IgD-negative memory B cell (primary cell): ENCODE results near the gene DUS2. TPM values are rescaled to one million over a fixed set of nuclear protein-coding genes. Genes with fewer than 3 reads are reported as not detected.
A peak's percentile ranks its signal among the peaks of the same experiment; 100 is the strongest.
"Not testable (repeated sequence)": the region's sequence is repeated elsewhere in the genome, so short reads cannot be mapped to it uniquely, and the experiment has no call there.

Source experiments
- H3K27ac Mint-ChIP-seq, 3 donors: one replicate each; pipeline ENCODE4 v1.8.0; 2020 to 2022; ENCODE audit warnings: mild to moderate bottlenecking in 3 of 3, mixed read lengths in 3 of 3, moderate library complexity in 1 of 3
- H3K27me3 Mint-ChIP-seq: one replicate; pipeline ENCODE4 v1.8.0; 2021; ENCODE audit warnings: mixed read lengths
- H3K36me3 Mint-ChIP-seq: one replicate; pipeline ENCODE4 v1.8.0; 2020; ENCODE audit warnings: mild to moderate bottlenecking, mixed read lengths
- H3K4me1 Mint-ChIP-seq, 3 donors: one replicate each; pipeline ENCODE4 v1.8.0; 2020 to 2022; ENCODE audit warnings: mixed read lengths in 3 of 3, mild to moderate bottlenecking in 1 of 3
- H3K4me3 Mint-ChIP-seq, 4 donors: one replicate each; pipeline ENCODE4 v1.8.0; 2020 to 2022; ENCODE audit warnings: mild to moderate bottlenecking in 4 of 4, mixed read lengths in 4 of 4, moderate library complexity in 3 of 4
- H3K9me3 Mint-ChIP-seq, 3 donors: one replicate each; pipeline ENCODE4 v1.8.0; 2020 to 2021; ENCODE audit warnings: mixed read lengths in 3 of 3, mild to moderate bottlenecking in 1 of 3
- polyA plus RNA-seq: library from polyadenylated mRNA; unstranded; fragments of 300-500 nt; fragmentation: Illumina TruSeq; gene quantifications from one replicate; pipeline ENCODE4 v1.2.3, GENCODE V29; 2021

DUS2 gene
- polyA plus RNA-seq, 1 donor from 2014 or later = 68.3 TPM

DNA sequence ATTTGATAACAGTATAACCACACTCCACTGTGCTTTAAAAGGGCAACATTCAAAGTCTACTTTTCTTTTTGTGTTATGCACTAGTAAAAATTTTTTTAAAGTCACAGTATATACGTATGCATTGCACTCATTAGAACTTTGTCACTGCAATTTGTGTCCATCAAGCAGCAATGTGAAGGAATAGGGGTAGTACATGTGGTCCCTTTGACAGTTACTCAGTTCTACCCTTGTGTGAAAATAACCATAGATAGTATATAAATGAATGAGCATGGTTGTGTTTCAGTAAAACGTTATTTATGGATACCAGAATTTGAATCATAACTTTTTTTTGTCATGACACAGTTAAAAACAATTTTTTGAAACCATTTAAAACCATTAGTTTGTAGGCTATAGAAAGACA lies 92.8 kb downstream of the DUS2 start:
- H3K27me3 Mint-ChIP-seq = no peaks in the 10 kb centered on the region
- H3K4me3 Mint-ChIP-seq = no peak overlapping the region
- H3K4me1 Mint-ChIP-seq = peaks cover 41 to 58% (median 52%) of the 10 kb centered on the region in 3 donors
- peaks cover 0 to 7% (median under 1%) of the 10 kb centered on the region in 3 donors for H3K9me3 Mint-ChIP-seq
- H3K27ac Mint-ChIP-seq = no peak overlapping the region
- H3K36me3 Mint-ChIP-seq = peaks cover 8% of the 10 kb centered on the region

DNA sequence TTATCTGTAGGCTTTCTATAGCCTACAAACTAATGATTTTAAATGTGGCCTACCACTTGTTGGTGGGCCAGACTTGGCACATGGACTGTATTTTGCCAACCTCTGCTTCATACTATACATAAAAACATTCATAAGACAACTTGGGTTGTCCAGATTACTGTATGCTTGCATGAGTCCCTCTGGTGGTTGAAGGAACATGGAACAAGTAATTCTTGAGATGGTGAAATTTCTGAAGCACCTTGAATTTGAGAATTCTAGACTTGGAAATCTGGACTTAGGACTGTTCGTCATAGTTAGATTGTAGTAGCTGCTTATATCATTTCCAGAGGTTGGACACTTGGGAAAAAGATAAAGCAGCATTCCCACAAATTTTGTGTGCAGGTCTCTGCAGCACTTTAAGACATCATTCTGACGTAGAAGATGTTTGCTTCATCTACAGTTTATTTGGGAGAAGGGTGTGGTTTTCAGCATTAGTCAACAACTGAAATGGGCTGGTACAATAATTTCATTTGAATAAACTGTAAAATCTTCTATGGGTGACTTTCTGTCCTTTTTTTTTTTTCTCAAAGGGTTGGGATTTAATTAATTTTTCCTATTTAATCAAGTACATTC lies 93.3 kb downstream of the DUS2 start:
- Mint-ChIP-seq H3K27ac (peak overlapping the region in 1 of 3 donors; percentile 40), H3K36me3 (peaks cover 4% of the 10 kb centered on the region), H3K4me1 (peaks cover 40 to 55% (median 52%) of the 10 kb centered on the region in 3 donors), H3K9me3 (peaks cover 0 to 3% (median 0%) of the 10 kb centered on the region in 3 donors), H3K4me3 (no peak overlapping the region), H3K27me3 (no peaks in the 10 kb centered on the region)

DNA sequence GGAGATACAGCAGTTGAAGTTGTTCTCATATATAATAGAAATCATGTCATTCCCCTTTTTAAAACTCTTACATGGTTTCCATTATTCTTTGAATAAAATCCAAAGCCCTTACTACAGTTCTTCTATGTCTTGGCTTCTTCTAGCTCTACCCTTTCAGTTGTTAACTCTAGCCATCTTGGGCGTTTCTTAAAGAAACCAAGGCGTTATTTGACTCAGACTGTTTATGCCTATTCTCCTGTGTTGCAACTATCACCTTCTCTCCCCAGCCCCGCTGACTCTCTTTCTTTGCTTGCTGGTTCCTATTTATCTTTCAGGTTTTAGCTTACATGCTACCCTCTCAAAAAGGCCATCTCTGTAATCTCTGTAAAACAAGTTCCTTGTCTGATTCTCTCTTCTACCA lies 94.8 kb downstream of the DUS2 start:
- Mint-ChIP-seq H3K9me3 (no peaks in the 10 kb centered on the region), H3K4me3 (no peak overlapping the region), H3K4me1 (peaks cover 48 to 60% (median 56%) of the 10 kb centered on the region in 3 donors), H3K36me3 (peaks cover 7% of the 10 kb centered on the region), H3K27me3 (no peaks in the 10 kb centered on the region), H3K27ac (peak overlapping the region in 1 of 3 donors; percentile 17)

DNA sequence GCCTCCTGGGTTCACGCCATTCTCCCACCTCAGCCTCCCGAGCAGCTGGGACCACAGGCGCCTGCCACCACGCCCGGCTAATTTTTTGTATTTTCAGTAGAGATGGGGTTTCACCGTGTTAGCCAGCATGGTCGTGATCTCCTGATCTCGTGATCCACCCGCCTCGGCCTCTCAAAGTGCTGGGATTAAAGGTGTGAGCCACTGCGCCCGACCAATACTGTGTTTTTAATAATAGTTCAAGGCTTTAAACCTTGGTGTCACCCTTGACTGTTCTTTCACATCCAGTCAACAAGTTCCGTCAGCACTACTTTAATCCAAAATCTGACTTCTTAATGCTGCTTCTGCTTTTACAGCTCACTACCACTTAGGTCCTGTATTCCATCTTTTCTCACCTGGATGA lies 95.9 kb downstream of the DUS2 start:
- H3K27me3 Mint-ChIP-seq, H3K36me3 Mint-ChIP-seq, H3K9me3 Mint-ChIP-seq: not testable (repeated sequence)
- Mint-ChIP-seq H3K4me1 (peaks cover 44 to 57% (median 51%) of the 10 kb centered on the region in 3 donors), H3K27ac (peak overlapping the region; percentile 14 to 88 (median 34)), H3K4me3 (peak overlapping the region in 3 of 4 donors; percentile 58 to 91 (median 70))

DNA sequence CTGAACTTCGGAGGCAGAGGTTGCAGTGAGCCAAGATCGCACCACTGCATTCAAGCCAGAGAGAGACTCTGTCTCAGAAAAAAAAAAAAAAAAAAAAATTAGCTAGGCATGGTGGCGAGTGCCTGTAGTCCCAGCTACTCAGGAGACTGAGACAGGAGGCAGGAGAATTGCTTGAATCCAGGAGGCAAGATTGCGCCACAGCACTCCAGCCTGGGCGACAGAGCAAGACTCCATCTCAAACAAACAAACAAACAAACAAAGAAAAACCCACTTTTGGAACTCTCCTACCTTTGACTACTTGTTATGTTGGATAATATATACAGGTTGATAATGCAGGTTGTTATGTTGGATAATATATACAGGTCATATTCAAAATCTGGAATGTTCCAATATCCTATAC lies 97.4 kb downstream of the DUS2 start:
- not testable (repeated sequence) for H3K36me3 Mint-ChIP-seq, H3K27me3 Mint-ChIP-seq, H3K9me3 Mint-ChIP-seq
- Mint-ChIP-seq H3K27ac (peak overlapping the region in 1 of 3 donors; percentile 47), H3K4me3 (peak overlapping the region in 2 of 4 donors; percentile 17 to 84), H3K4me1 (peaks cover 42 to 58% (median 50%) of the 10 kb centered on the region in 3 donors)

DNA sequence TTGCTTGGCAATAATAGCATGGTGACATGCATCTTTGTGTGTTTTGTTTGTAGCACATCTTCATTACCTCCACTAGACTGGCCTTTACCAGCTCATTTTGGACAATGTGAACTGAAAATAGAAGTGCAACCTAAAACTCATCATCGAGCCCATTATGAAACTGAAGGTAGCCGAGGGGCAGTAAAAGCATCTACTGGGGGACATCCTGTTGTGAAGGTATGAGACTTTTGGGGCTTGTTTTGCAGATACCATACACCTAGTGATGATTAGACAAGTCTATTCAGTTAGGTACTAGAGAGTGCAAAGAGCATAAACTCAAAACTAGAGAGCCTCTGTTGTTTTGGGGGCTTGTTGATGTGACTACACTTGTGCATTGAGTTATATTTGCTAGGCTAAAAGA lies 103.3 kb downstream of the DUS2 start:
- no peaks in the 10 kb centered on the region for H3K9me3 Mint-ChIP-seq

DNA sequence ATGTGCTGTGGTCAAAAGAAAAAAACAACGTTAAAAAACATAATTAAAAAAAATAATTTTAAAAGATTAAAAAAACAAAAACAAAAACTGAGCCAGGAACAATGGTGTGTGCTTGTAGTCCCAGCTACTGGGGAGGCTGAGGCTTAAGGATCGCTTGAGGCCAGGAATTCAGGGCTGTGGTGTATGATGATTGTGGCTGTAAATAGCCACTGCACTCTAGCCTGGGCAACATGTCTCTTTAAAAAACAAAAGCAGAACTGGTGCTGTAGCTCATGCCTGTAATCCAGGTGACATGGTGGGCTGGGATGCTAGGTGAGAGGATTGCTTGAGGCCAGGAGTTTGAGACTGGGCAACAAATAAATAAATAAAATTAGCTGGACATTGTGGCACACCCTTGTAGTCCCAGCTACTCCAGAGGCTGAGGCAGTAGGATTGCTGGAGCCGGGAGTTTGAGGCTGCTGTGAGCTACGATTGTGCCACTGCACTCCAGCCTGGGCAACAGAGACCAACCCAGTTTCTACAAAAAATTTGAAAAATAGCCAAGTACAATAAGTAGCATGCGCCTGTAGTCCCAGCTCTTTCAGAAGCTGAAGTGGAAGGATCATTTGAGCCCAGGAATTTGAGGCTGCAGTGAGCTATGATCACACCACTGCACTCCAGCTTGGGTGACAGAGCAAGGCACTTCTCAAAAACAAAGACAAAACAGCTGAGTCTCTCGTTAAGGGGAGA lies 105.7 kb downstream of the DUS2 start:
- peaks cover 3% of the 10 kb centered on the region for H3K36me3 Mint-ChIP-seq
- no peaks in the 10 kb centered on the region for H3K27me3 Mint-ChIP-seq
- peak overlapping the region in 1 of 4 donors; percentile 9 for H3K4me3 Mint-ChIP-seq
- H3K27ac Mint-ChIP-seq = peak overlapping the region in 2 of 3 donors; percentile 74 to 83
- peaks cover 28 to 39% (median 37%) of the 10 kb centered on the region in 3 donors for H3K4me1 Mint-ChIP-seq
- no peaks in the 10 kb centered on the region for H3K9me3 Mint-ChIP-seq

More for the DNA sequence above, 103.3 kb downstream of the DUS2 start:
- Mint-ChIP-seq H3K27ac (peak overlapping the region in 1 of 3 donors; percentile 63), H3K36me3 (peaks cover 9% of the 10 kb centered on the region), H3K27me3 (no peaks in the 10 kb centered on the region), H3K4me3 (no peak overlapping the region), H3K4me1 (peaks cover 32 to 43% (median 37%) of the 10 kb centered on the region in 3 donors)

Other genes starting within 250 kb of the DUS2 start
- 10.9 TPM for gene RANBP10, start 216.7 kb upstream of the DUS2 start, polyA plus RNA-seq
- gene TSNAXIP1, start 216.4 kb upstream of the DUS2 start, polyA plus RNA-seq = not detected
- 101 TPM for gene THAP11, start 181.0 kb upstream of the DUS2 start, polyA plus RNA-seq
- 111 TPM for gene NUTF2, start 176.4 kb upstream of the DUS2 start, polyA plus RNA-seq
- 13.4 TPM for gene CENPT, start 175.6 kb upstream of the DUS2 start, polyA plus RNA-seq
- gene EDC4, start 150.2 kb upstream of the DUS2 start, polyA plus RNA-seq = 18.6 TPM
- gene NRN1L, start 138.4 kb upstream of the DUS2 start, polyA plus RNA-seq = 0.95 TPM
- 22.4 TPM for gene PSKH1, start 130.0 kb upstream of the DUS2 start, polyA plus RNA-seq
- 2.1 TPM for gene CTRL, start 91.4 kb upstream of the DUS2 start, polyA plus RNA-seq
- 510 TPM for gene PSMB10, start 86.4 kb upstream of the DUS2 start, polyA plus RNA-seq
- 0.81 TPM for gene LCAT, start 79.2 kb upstream of the DUS2 start, polyA plus RNA-seq
- 3.9 TPM for gene SLC12A4, start 54.6 kb upstream of the DUS2 start, polyA plus RNA-seq
- gene DPEP3, start 42.8 kb upstream of the DUS2 start, polyA plus RNA-seq = not detected
- 45.3 TPM for gene DPEP2, start 23.8 kb upstream of the DUS2 start, polyA plus RNA-seq
- not detected for gene DPEP2NB, start 7.4 kb upstream of the DUS2 start, polyA plus RNA-seq
- gene DDX28, start 52 bp upstream of the DUS2 start, polyA plus RNA-seq = 35.8 TPM
- 47.2 TPM for gene NFATC3, start 62.1 kb downstream of the DUS2 start, polyA plus RNA-seq
- 0.48 TPM for gene ESRP2, start 212.8 kb downstream of the DUS2 start, polyA plus RNA-seq
- 8.2 TPM for gene PLA2G15, start 222.1 kb downstream of the DUS2 start, polyA plus RNA-seq
- 13.8 TPM for gene SLC7A6, start 241.2 kb downstream of the DUS2 start, polyA plus RNA-seq